ENCODE data around the gene XKR8.

XKR8 gene

GRCh38 chr1:27959792-27960603 lies at the start of gene XKR8:
Gene XKR8 (plus strand): TSS chr1:27959973. CDS start chr1:27960070, 97 bp downstream.
- DNase-seq (ENCODE audit: low read depth in 2 of 2), result peak; percentile 74 to 79

GRCh38 chr1:27912429-27912828 lies 47.3 kb upstream of the XKR8 start:
- no peak for DNase-seq (ENCODE audit: low read depth in 2 of 2)

DNA sequence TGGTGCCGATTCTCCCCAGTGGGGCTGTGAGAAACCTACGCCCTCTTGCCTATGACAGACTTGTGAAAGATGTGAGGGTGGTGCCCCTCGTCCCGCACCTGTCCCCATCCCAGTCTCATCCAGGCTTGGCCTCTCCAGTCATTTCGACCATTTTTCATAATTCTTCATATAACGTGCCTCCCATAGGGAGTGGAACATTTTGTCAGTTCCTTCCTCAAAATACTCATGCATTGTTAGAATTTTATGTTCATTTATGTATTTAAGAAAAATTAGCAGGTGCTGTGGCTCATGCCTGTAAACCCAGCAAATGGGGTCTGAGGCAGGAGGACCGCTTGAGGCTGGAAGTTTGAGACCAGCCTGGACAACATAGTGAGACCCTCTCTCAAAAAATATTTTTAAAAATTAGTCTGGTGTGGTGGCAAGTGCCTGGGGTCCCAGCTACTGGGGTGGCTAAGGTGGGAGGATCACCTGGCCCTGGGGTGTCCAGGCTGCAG lies 44.6 kb upstream of the XKR8 start:
- no peak for DNase-seq (ENCODE audit: low read depth in 2 of 2)

DNA sequence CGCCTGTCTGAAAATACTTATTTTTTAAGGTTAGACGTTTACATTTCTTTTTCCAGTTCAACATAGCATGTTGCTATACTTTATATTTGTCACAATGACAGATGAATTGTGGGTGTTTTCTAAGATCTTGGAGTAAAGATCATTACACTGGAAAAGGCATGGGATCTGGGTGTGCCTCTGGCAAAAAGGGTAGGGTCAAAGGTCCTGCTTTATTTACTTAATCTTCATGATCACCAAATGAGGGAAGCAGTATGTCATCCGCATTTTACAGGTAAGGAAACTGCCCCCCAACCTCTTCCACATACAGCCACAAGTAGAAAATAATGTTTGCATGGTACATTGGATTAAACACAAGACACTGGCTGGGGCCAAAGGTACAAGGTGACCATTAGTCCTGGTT lies 37.5 kb upstream of the XKR8 start:
- DNase-seq (ENCODE audit: low read depth in 2 of 2), result no peak

GRCh38 chr1:27928216-27928954 lies 31.4 kb upstream of the XKR8 start:
- DNase-seq (ENCODE audit: low read depth in 2 of 2), result no peak

DNA sequence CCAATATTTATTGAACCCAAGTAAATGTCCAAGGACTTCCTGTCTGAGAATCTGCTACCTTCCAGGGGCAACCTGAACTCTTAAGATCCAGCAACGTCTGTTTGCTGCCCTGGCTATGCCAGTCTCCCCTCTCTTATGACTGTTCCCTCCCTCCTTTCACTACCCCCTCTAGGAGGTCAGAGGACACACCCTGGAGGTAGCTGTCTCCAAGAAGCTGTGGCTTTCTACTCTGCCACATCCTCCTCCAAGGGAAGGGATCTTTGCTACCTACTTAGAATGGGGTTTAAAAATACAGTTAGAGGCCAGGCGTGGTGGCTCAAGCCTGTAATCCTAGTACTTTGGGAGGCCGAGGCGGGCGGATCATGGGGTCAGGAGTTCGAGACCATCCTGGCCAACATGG lies 28.6 kb upstream of the XKR8 start:
- no peak for DNase-seq (ENCODE audit: low read depth in 2 of 2)

DNA sequence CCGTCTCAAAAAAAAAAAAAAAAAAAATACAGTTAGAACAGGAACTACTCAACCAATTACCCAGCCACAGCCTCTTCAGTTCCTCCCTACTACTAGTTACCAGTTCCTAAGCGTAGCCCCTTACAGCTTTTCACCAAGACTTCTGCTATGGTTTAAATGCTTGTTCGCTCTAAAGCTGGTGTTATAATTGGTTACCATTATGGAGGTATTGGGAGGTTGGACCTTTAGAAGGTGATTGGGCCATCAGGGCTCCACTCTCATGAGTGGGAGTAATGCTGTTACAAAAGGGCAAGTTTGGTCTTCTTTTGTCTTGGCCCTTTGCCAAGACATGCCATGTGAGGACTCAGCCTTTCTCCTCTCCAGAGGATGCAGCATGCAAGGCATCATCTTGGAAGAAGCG lies 28.0 kb upstream of the XKR8 start:
- DNase-seq (ENCODE audit: low read depth in 2 of 2), result no peak

DNA sequence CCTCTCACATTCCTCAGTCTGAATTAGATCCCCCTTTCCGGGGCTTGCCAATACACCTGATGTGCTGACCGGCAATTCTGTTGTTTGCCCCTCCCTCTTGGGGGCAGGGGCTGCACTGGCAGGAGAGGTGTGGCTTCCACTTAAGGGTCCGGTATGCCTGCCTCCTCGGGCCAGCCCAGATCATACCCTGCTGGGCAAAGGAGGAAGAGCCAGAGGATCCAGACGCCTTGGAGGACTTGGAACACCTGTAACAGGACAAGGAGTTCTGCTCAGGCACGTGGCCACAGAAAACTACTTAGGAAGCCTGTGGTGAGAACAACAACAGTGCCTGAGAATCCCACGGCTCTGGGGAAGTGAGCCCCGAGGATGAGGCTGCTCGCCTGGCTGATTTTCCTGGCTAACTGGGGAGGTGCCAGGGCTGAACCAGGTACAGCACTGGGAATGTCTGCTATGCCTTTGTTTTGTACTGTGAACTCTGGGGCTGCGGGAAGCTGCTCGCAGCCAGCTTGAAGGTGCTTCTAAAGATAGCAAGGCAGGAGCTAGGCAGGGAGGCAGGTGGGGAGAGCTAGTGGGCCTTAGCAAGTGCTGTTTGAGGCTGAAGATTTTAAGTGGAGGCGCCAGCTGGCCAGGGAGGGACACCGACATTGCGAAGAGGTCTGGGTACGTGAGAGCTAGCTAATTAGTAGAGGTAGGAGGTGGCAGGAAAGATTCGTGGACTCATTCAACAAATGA lies 24.8 kb upstream of the XKR8 start, which contains the start of gene SMPDL3B:
TSS of gene SMPDL3B (plus strand) at position 183 of the 732 bp plus-strand sequence. CDS start at position 367, 184 bp downstream.
- no peak for DNase-seq (ENCODE audit: low read depth in 2 of 2)

- DNase-seq (ENCODE audit: low read depth in 2 of 2), result no peak
These were observed 24.1 kb upstream of the XKR8 start for GRCh38 chr1:27935721-27936120.

DNA sequence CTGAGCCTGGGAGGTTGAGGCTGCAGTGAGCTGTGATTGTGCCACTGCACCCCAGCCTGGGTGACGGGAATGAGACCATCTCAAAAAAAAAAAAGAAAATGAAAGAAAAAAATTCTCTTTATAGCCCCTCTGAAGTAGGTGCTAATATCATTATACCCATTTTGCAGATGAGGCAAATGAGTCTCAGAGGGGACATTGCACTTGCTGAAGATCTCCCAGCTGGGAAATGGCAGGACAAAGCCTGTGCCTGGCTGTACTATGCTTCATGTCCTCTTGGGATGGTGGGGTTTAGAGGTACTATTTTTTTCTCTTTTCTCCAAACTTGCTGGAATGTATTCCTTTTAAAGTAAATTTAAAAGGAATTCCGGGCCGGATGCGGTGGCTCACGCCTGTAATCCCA lies 23.4 kb upstream of the XKR8 start:
- DNase-seq (ENCODE audit: low read depth in 2 of 2), result no peak

DNA sequence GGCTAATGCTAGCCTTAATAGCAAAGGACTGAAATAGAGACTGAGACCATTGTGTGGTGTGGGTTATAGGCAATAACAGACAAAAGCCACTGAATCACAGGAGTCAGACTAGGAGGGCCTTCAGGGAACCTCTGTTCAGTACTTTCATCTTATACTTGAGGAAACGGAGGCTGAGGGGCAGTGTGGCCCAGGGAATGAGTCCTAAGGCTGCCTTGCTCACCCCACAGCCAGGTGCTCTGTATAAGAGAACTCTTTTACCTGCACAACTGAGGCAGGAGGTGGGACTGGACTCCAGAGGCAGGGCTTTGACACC lies 22.3 kb upstream of the XKR8 start:
- no peak for DNase-seq (ENCODE audit: low read depth in 2 of 2)

DNA sequence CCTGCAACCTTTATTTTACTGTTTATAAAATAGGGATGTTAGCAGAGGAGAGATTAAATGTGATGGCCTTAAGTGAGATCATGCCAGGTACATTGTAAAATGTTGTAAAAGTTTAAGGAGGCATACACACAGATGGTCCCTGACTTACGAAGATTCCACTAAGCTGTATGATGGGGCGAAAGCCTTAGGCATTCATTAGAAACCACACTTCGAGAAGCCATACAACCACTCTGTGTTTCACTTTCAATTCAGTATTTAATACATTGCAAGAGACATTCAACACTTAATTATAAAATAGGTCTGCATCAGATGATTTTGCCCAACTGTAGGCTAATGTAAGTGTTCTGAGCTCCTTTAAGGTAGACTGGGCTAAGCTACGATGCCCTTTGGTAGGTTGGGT lies 21.3 kb upstream of the XKR8 start:
- DNase-seq (ENCODE audit: low read depth in 2 of 2), result no peak

GRCh38 chr1:27940297-27940696 lies 19.5 kb upstream of the XKR8 start:
- DNase-seq (ENCODE audit: low read depth in 2 of 2), result peak; percentile 54 to 70

GRCh38 chr1:27940870-27941560 lies 18.8 kb upstream of the XKR8 start:
- no peak for DNase-seq (ENCODE audit: low read depth in 2 of 2)

GRCh38 chr1:27941671-27942540 lies 17.9 kb upstream of the XKR8 start:
- DNase-seq (ENCODE audit: low read depth in 2 of 2), result no peak

DNA sequence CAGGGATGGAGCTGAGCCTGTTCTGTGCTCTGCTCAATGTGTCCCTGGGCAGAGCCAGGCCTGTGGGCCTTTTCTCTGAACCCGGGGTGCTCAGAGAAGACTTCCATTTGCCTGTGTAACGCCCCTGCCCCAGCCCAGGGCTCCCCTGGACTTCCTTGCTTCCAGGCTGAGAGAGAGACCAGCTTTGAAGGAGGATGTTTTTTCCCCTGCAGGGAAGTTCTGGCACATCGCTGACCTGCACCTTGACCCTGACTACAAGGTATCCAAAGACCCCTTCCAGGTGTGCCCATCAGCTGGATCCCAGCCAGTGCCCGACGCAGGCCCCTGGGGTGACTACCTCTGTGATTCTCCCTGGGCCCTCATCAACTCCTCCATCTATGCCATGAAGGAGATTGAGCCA lies 14.8 kb upstream of the XKR8 start:
- DNase-seq (ENCODE audit: low read depth in 2 of 2), result no peak

- no peak for DNase-seq (ENCODE audit: low read depth in 2 of 2)
These were observed 10.7 kb upstream of the XKR8 start for GRCh38 chr1:27949027-27949426.

DNA sequence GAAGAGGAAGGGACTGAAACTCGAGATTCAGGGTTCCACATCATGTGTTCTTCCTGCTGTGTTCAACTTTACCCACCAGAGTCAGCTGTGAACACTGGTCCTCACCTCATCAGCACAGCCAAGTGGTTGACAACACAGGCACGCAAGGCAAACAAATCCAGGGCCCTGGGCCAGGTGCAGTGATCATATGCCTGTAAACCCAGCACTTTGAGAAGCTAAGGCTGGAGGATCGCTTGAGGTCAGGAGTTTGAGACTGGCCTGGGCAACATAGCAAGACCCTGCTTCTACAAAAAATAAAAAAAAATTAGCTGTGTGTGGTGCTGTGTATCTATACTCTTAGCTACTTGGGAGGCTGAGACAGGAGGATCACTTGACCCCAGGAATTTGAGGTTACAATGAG lies 8.4 kb upstream of the XKR8 start:
- DNase-seq (ENCODE audit: low read depth in 2 of 2), result no peak

- DNase-seq (ENCODE audit: low read depth in 2 of 2), result no peak
These were observed 7.6 kb upstream of the XKR8 start for GRCh38 chr1:27952147-27952546.

DNA sequence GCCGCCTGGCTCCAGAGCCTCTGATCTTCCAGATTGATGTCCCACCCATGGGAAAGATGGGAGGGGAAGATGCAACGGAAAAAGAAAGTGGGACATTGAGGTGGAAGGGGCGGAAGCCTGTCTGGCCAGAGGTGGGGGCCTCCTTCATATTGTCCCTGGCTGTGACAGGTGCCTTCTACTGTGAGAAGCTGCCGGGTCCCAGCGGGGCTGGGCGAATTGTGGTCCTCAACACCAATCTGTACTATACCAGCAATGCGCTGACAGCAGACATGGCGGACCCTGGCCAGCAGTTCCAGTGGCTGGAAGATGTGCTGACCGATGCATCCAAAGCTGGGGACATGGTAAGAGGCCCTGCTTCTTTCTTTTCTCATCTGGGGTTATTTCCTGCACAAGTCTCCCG lies 5.6 kb upstream of the XKR8 start:
- no peak for DNase-seq (ENCODE audit: low read depth in 2 of 2)

GRCh38 chr1:27955076-27955475 lies 4.7 kb upstream of the XKR8 start:
- no peak for DNase-seq (ENCODE audit: low read depth in 2 of 2)
